Stomach (tissue), 4 donors: ENCODE data around the gene NHERF1.

ENCODE experiments used
- EP300 ChIP-seq: sonication (generic); formaldehyde crosslinking; IDR thresholded peaks from one replicate; pipeline ENCODE4 v1.6.1; 2017; ENCODE audit warnings: antibody characterized with exemption
- POLR2A ChIP-seq, 4 donors: fragments of 450-650 bp; IDR thresholded peaks; one replicate each; pipeline ENCODE4 v1.6.1; 2016; ENCODE audit warnings: antibody characterized with exemption in 4 of 4, control low read depth in 2 of 4, mild to moderate bottlenecking in 1 of 4, moderate library complexity in 1 of 4
- TF ChIP-seq, protein P1 (sequence below), 7 experiments: fragments of 450-650 bp in 4 of 7; fragments of 200-600 bp in 3 of 7; sonication (generic) in 3 of 7; IDR thresholded peaks; one replicate each; pipeline ENCODE4 v1.5.1; 2016 to 2019; ENCODE audit warnings: antibody characterized with exemption in 7 of 7, control low read depth in 2 of 7, mild to moderate bottlenecking in 1 of 7

DNA sequence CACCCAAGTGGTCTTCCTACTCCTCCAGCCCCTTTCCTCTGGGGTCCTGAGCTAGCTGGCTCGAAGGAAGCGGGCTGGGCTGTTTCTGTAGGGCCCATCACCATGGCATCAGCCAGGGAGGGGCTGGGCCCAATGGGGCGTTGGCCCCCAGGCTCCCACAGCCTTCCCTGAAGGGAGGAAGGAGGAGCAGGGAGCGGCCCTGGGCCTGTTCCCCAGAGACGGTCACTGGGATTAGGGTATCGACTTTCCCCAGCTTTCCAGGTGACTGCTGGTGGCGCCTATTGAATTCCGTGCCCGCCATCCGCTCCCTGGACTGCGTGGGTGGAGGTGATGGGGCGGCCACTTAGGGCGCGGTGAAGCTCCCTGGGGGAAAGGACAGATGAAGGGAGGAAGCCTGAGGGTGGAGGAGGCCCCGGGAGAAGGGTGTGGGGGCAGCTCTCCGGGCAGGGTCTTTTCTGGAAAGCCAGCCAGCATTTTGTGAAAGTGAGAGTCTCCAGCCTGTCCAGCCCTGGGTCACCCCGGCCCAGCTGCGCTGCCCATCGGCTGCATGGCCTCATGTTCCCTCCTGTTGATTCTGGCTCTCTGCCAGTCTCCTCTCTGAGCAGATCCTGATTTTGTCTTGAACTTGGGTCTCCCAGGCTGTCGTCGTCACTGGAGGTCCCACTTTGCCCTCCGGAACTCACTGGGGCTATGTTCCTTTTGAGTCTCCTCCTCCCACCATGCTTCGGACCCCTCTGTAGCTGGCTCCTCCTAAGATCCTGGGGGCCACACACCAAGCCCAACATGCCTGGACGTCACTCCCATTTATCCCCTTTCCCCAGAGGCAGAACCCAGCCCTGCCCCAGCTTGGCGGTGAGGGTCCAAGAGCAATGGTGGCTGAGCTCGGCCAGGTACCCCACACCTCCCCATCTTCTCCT is 9.8 kb downstream of the NHERF1 start:
- TF ChIP-seq POLR2A (IDR thresholded peaks at IDR 0.05) = no peak
- TF ChIP-seq, protein P1, sequence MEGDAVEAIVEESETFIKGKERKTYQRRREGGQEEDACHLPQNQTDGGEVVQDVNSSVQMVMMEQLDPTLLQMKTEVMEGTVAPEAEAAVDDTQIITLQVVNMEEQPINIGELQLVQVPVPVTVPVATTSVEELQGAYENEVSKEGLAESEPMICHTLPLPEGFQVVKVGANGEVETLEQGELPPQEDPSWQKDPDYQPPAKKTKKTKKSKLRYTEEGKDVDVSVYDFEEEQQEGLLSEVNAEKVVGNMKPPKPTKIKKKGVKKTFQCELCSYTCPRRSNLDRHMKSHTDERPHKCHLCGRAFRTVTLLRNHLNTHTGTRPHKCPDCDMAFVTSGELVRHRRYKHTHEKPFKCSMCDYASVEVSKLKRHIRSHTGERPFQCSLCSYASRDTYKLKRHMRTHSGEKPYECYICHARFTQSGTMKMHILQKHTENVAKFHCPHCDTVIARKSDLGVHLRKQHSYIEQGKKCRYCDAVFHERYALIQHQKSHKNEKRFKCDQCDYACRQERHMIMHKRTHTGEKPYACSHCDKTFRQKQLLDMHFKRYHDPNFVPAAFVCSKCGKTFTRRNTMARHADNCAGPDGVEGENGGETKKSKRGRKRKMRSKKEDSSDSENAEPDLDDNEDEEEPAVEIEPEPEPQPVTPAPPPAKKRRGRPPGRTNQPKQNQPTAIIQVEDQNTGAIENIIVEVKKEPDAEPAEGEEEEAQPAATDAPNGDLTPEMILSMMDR (IDR thresholded peaks at IDR 0.05) = no peak
- TF ChIP-seq EP300 = no peak
